ENCODE measurements around the gene ROCK2.

DNA sequence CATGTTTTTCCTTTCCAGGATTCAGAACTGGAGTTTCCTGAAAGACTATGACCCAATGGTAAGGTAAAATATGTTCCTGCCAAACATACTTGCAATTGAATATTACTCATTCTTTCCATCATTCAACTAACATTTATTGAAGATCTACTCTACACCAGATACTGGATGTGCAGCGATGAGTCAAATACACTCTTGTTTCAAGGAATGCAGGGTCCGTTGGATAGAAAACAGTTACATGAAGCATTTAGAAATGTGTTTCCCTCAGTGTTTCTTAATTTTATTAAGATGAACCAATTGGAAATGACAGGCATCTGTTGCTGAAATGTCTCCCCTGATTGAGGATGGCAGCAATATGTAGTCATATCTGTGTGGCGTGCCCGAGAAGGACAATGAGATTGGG, 203.9 kb downstream of the ROCK2 start:
- TF ChIP-seq YY1 (IDR thresholded peaks at IDR 0.05; ENCODE audit: low read depth, low read length) (no peak), NANOG (IDR thresholded peaks at IDR 0.05; ENCODE audit: insufficient read depth, low read depth, low read length, poor library complexity, severe bottlenecking) (no peak), HDAC6 (IDR thresholded peaks at IDR 0.05; ENCODE audit: low read depth, low read length) (no peak)
- TF ChIP-seq, protein P1, sequence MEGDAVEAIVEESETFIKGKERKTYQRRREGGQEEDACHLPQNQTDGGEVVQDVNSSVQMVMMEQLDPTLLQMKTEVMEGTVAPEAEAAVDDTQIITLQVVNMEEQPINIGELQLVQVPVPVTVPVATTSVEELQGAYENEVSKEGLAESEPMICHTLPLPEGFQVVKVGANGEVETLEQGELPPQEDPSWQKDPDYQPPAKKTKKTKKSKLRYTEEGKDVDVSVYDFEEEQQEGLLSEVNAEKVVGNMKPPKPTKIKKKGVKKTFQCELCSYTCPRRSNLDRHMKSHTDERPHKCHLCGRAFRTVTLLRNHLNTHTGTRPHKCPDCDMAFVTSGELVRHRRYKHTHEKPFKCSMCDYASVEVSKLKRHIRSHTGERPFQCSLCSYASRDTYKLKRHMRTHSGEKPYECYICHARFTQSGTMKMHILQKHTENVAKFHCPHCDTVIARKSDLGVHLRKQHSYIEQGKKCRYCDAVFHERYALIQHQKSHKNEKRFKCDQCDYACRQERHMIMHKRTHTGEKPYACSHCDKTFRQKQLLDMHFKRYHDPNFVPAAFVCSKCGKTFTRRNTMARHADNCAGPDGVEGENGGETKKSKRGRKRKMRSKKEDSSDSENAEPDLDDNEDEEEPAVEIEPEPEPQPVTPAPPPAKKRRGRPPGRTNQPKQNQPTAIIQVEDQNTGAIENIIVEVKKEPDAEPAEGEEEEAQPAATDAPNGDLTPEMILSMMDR (IDR thresholded peaks at IDR 0.05; ENCODE audit: control extremely low read depth in 1 of 3, insufficient read depth in 1 of 3, low read depth in 1 of 3, low read length in 3 of 3), result no peak

All from H1 (cell line).